ENCODE data around the gene CCDC14.

DNA sequence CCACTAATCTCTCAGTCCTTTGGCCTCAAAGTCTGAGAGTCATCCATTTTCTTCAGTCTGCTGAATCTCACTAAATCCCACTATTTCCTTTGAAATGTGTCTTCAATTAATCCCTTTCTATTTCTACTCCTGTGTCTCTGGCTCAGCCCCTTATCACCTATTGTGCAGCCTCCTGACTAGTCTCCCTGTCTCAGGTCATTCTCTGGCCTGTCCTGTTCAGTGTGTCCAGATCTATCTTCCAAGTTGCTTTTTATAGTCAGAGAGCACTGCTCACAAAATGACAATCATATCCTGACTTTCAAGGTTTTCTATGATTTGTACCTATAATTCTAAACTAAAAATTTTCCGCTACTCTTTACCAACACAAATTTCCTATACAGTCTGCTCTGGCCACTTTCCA, 23.3 kb upstream of the CCDC14 start:
- no peak for TF ChIP-seq CTCF (conservative IDR thresholded peaks at IDR 0.05; ENCODE audit: low read depth, low read length)
- TF ChIP-seq CEBPB (IDR thresholded peaks at IDR 0.05; ENCODE audit: low read depth, low read length), result no peak
- no peak for TF ChIP-seq POLR2A (IDR thresholded peaks at IDR 0.05; ENCODE audit: low read depth, low read length)
- no peak for TF ChIP-seq RAD21 (IDR thresholded peaks at IDR 0.05; ENCODE audit: low read length)
- no peak for TF ChIP-seq MAZ (IDR thresholded peaks at IDR 0.05; ENCODE audit: borderline replicate concordance, low read depth, low read length)
- TF ChIP-seq RCOR1 (IDR thresholded peaks at IDR 0.05; ENCODE audit: insufficient replicate concordance, low read length), result no peak
- TF ChIP-seq MXI1 (IDR thresholded peaks at IDR 0.05; ENCODE audit: borderline replicate concordance, low read depth, low read length), result no peak
- TF ChIP-seq, protein P1, sequence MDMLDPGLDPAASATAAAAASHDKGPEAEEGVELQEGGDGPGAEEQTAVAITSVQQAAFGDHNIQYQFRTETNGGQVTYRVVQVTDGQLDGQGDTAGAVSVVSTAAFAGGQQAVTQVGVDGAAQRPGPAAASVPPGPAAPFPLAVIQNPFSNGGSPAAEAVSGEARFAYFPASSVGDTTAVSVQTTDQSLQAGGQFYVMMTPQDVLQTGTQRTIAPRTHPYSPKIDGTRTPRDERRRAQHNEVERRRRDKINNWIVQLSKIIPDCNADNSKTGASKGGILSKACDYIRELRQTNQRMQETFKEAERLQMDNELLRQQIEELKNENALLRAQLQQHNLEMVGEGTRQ (IDR thresholded peaks at IDR 0.05; ENCODE audit: low read depth, low read length), result no peak
- TF ChIP-seq MAFK (IDR thresholded peaks at IDR 0.05; ENCODE audit: low read depth, low read length), result no peak
- no peak for TF ChIP-seq NFE2L2 (IDR thresholded peaks at IDR 0.05; ENCODE audit: low read depth, low read length)
- TF ChIP-seq CHD1 (IDR thresholded peaks at IDR 0.05; ENCODE audit: low read depth, low read length), result no peak
- no peak for TF ChIP-seq RFX5 (IDR thresholded peaks at IDR 0.05; ENCODE audit: low read depth, low read length)
